HepG2 (cell line): ENCODE results near the gene RELL1. TPM values are rescaled to one million over a fixed set of nuclear protein-coding genes. Genes with fewer than 3 reads are reported as not detected.

Experiments
- ATAC-seq: fragments of 200-7000 bp; cut with Tn5 transposase; 3 replicates; pipeline ENCODE4 v1.9.1; 2020; ENCODE audit warnings: mild to moderate bottlenecking, moderate library complexity
- BruUV-seq: library from RNA; stranded (reverse); fragments of 400-500 nt; replicated peaks from 2 replicates; lab custom pipeline; 2021; lab: Mats Ljungman, UMichigan
- CTCF ChIA-PET: fragments of 300-600 bp; formaldehyde crosslinking; extraction: SDS; loops from one replicate; lab custom pipeline; 2021; ENCODE audit warnings: low total read pairs, inconsistent platforms, low intra/inter-chr PET ratio; lab: Yijun Ruan, JAX
- POLR2A ChIA-PET: fragments of 350-600 bp; sonication (Branson Sonifier 250); formaldehyde crosslinking; loops from one replicate; lab custom pipeline; 2020; ENCODE audit warnings: antibody characterized with exemption, inconsistent platforms; lab: Yijun Ruan, JAX
- DNase-seq: peaks from one replicate; pipeline ENCODE4 v3.0.0-alpha.2; 2015; ENCODE audit warnings: low spot score
- FAIRE-seq: peaks from 3 replicates; lab custom pipeline; 2011; peaks lifted over from hg19 to GRCh38; lab: Jason Lieb, UNC
- H2AFZ ChIP-seq: one replicate; pipeline ENCODE4 v1.6.1; 2011; ENCODE audit warnings: low read length, inconsistent platforms
- H3K27ac ChIP-seq: fragments of 300-600 bp; 3 replicates; pipeline ENCODE4 v1.8.0; 2011; ENCODE audit warnings: mixed run types, mild to moderate bottlenecking, mixed read lengths, low read length, inconsistent platforms; ENCODE audit not compliant: insufficient read depth; ENCODE audit errors: extremely low read length
- H3K27me3 ChIP-seq, 2 experiments: fragments of 200-600 bp in 1 of 2; 2 replicates in 1 of 2; 3 replicates in 1 of 2; pipeline versions ENCODE4 v1.6.0 to v1.8.0; 2011; ENCODE audit warnings: low read length in 2 of 2, mild to moderate bottlenecking in 2 of 2, moderate library complexity in 2 of 2, inconsistent platforms in 1 of 2; ENCODE audit not compliant: insufficient read depth in 2 of 2, control insufficient read depth in 1 of 2
- H3K36me3 ChIP-seq, 2 experiments: fragments of 200-600 bp in 1 of 2; replicated peaks in 1 of 2; 2 replicates in 1 of 2; 3 replicates in 1 of 2; pipeline versions ENCODE4 v1.5.1 to v1.8.0; 2011; ENCODE audit warnings: low read length in 2 of 2, inconsistent platforms in 1 of 2; ENCODE audit not compliant: insufficient read depth in 2 of 2, control insufficient read depth in 1 of 2
- H3K4me1 ChIP-seq: 2 replicates; pipeline ENCODE4 v1.5.1; 2012; ENCODE audit warnings: low read length, inconsistent platforms; ENCODE audit not compliant: insufficient read depth
- H3K4me2 ChIP-seq: 2 replicates; pipeline ENCODE4 v1.6.0; 2011; ENCODE audit warnings: low read depth, low read length, inconsistent platforms
- H3K4me3 ChIP-seq, 3 experiments: fragments of 200-600 bp in 1 of 3; sonication (generic), shearing (Covaris generic) in 1 of 3; replicated peaks in 1 of 3; 2 replicates each; pipeline ENCODE4 v1.5.1; 2011 to 2016; ENCODE audit warnings: low read length in 3 of 3, inconsistent platforms in 2 of 3, low read depth in 2 of 3, mild to moderate bottlenecking in 2 of 3, control low read depth in 1 of 3, mixed read lengths in 1 of 3; ENCODE audit not compliant: insufficient read depth in 1 of 3
- H3K79me2 ChIP-seq: one replicate; pipeline ENCODE4 v1.6.1; 2011; ENCODE audit warnings: low read length, inconsistent platforms; ENCODE audit not compliant: insufficient read depth
- H3K9ac ChIP-seq: 2 replicates; pipeline ENCODE4 v1.6.0; 2011; ENCODE audit warnings: mild to moderate bottlenecking, low read depth, low read length, inconsistent platforms; ENCODE audit not compliant: insufficient read depth
- H3K9me3 ChIP-seq: 2 replicates; pipeline ENCODE4 v1.5.1; 2012; ENCODE audit warnings: mild to moderate bottlenecking, low read length
- H4K20me1 ChIP-seq: 2 replicates; pipeline ENCODE4 v1.6.0; 2011; ENCODE audit warnings: inconsistent platforms, mild to moderate bottlenecking, low read length, moderate library complexity; ENCODE audit not compliant: insufficient read depth
- MYC ChIP-seq: sonication (generic); formaldehyde crosslinking; IDR thresholded peaks from 2 replicates; pipeline ENCODE4 v1.9.0; 2021; ENCODE audit warnings: missing genetic modification reagents, borderline replicate concordance
- SIN3A ChIP-seq: IDR thresholded peaks from 2 replicates; pipeline ENCODE4 v1.6.1; 2011; ENCODE audit warnings: low read depth, mild to moderate bottlenecking, control low read depth, low read length, borderline replicate concordance
- ZNF512 ChIP-seq: sonication (generic); formaldehyde crosslinking; IDR thresholded peaks from 2 replicates; pipeline ENCODE4 v1.4.0; 2020; ENCODE audit warnings: mild to moderate bottlenecking, missing genetic modification reagents
- WGBS: methylation state at CpG from one replicate; pipeline ENCODE4 v1.1.6; 2017; ENCODE audit warnings: low lambda C conversion rate; 5-methylcytosine and 5-hydroxymethylcytosine counted together
- in situ Hi-C: cut with HindIII; loops from 2 replicates; pipeline ENCODE4 v1.10.0; 2017; ENCODE audit warnings: low pct_unique_long_range_greater_than_20kb; ENCODE audit not compliant: extremely low pct_ligation_motif_present
- intact Hi-C: fragments of 100-400 bp; cut with micrococcal nuclease; formaldehyde crosslinking; loops from one replicate; pipeline ENCODE4 v1.10.0; 2022; ENCODE audit not compliant: unreplicated experiment
- polyA plus RNA-seq, 8 experiments: library from polyadenylated mRNA; depleted of rRNA in 3 of 8; stranded (reverse) in 7 of 8; unstranded in 1 of 8; fragments of >200 nt; fragmentation: Illumina TruSeq in 4 of 8; extraction: Trizol in 4 of 8; gene quantifications; 2 replicates each; pipeline versions ENCODE4 v1.2.1 to v1.2.3, GENCODE V29; 2011 to 2016; ENCODE audit warnings: low read depth in 4 of 8, missing spikeins in 1 of 8, mixed read lengths in 1 of 8; ENCODE audit not compliant: insufficient read depth in 1 of 8
- total RNA-seq, 5 experiments: library from RNA; depleted of rRNA; stranded (reverse); fragments of >200 nt; fragmentation: Illumina TruSeq; extraction: Trizol; gene quantifications; 2 replicates each; pipeline ENCODE4 v1.2.3, GENCODE V29; 2016; ENCODE audit warnings: low read depth in 1 of 5

Gene RELL1
- total and polyA plus RNA-seq, 2 of the 13 experiments (the other 11 are each of a cell fraction or from before 2014, with no cell fraction given), result 8.4 to 58.4 TPM

GRCh38 chr4:37607018-37607417, 79.2 kb downstream of the RELL1 start:
- H3K9ac ChIP-seq, result no peak overlapping the region
- in situ Hi-C loops (no loop called here), intact Hi-C loops (no loop called here)
- no peak overlapping the region for H2AFZ ChIP-seq
- CTCF ChIA-PET, result no interaction called here
- no peak for ATAC-seq
- H3K4me3 ChIP-seq, result no peak overlapping the region
- no peak for DNase-seq
- WGBS, result 90% methylated on average over 5 of the region's 5 CpGs
- no peaks in the 10 kb centered on the region for H3K27me3 ChIP-seq
- H3K4me1 ChIP-seq, result peaks cover 8% of the 10 kb centered on the region
- no peak for FAIRE-seq
- 0 out of 5 replicates have a peak, but pooled peaks cover 0 to 7% of the 10 kb centered on the region in 2 experiments for H3K36me3 ChIP-seq
- no peaks in the 10 kb centered on the region for H4K20me1 ChIP-seq
- no peaks in the 10 kb centered on the region for H3K79me2 ChIP-seq
- H3K27ac ChIP-seq, result no peak overlapping the region
- no peaks in the 10 kb centered on the region for H3K9me3 ChIP-seq
- H3K4me2 ChIP-seq, result no peak overlapping the region
- TF ChIP-seq SIN3A, result no peak
- TF ChIP-seq, all 625 proteins: peak for 0
- POLR2A ChIA-PET, result no interaction called here
- BruUV-seq, result no TSS peak

- H3K4me2 ChIP-seq, result no peak overlapping the region
- H3K36me3 ChIP-seq, result 0 out of 5 replicates have a peak, but pooled peaks cover 0 to 4% of the 10 kb centered on the region in 2 experiments
- TF ChIP-seq MYC (no peak), ZNF512 (CRISPR knock-in tag) (peak; percentile 83; the same call in 1 of the 2 replicates)
- no TSS peak for BruUV-seq
- H4K20me1 ChIP-seq, result no peaks in the 10 kb centered on the region
- no peak for DNase-seq
- H3K27me3 ChIP-seq, result no peaks in the 10 kb centered on the region
- no peak overlapping the region for H2AFZ ChIP-seq
- POLR2A ChIA-PET, result no interaction called here
- intact Hi-C loops (no loop called here), in situ Hi-C loops (no loop called here)
- H3K9ac ChIP-seq, result no peak overlapping the region
- H3K4me1 ChIP-seq, result peaks cover 18% of the 10 kb centered on the region
- CTCF ChIA-PET, result no interaction called here
- H3K9me3 ChIP-seq, result no peaks in the 10 kb centered on the region
- H3K27ac ChIP-seq, result no peak overlapping the region
- H3K79me2 ChIP-seq, result no peaks in the 10 kb centered on the region
- no peak for FAIRE-seq
- ATAC-seq, result no peak
- no peak overlapping the region for H3K4me3 ChIP-seq
Observed at GRCh38 chr4:37605843-37606565, 80.2 kb downstream of the RELL1 start.
